HepG2 (cell line): Measurements from ENCODE around the gene IGFBP7.

Experiments
- BRCA1 ChIP-seq: sonication (generic); formaldehyde crosslinking; IDR thresholded peaks from 2 replicates; pipeline ENCODE4 v1.4.0; 2020; ENCODE audit warnings: missing genetic modification reagents
- CHD2 ChIP-seq: IDR thresholded peaks from 2 replicates; pipeline ENCODE4 v1.6.1; 2011; ENCODE audit warnings: low read depth, low read length, improper control_type of control experiment
- MED1 ChIP-seq: sonication (generic); formaldehyde crosslinking; IDR thresholded peaks from 2 replicates; pipeline ENCODE4 v1.4.0; 2020; ENCODE audit warnings: missing genetic modification reagents
- POLR2AphosphoS5 ChIP-seq: IDR thresholded peaks from 2 replicates; pipeline ENCODE4 v1.6.1; 2012; ENCODE audit warnings: low read depth, low read length
- ZNF3 ChIP-seq: IDR thresholded peaks from 2 replicates; pipeline ENCODE4 v1.7.0; 2017; ENCODE audit warnings: inconsistent platforms
- ZNF720 ChIP-seq: sonication (generic); formaldehyde crosslinking; IDR thresholded peaks from 2 replicates; pipeline ENCODE4 v1.4.0; 2020; ENCODE audit warnings: missing genetic modification reagents
- TF ChIP-seq, protein P1 (sequence below): sonication (generic); formaldehyde crosslinking; IDR thresholded peaks from 2 replicates; pipeline ENCODE4 v1.5.0; 2020; ENCODE audit warnings: mild to moderate bottlenecking, missing genetic modification reagents

DNA sequence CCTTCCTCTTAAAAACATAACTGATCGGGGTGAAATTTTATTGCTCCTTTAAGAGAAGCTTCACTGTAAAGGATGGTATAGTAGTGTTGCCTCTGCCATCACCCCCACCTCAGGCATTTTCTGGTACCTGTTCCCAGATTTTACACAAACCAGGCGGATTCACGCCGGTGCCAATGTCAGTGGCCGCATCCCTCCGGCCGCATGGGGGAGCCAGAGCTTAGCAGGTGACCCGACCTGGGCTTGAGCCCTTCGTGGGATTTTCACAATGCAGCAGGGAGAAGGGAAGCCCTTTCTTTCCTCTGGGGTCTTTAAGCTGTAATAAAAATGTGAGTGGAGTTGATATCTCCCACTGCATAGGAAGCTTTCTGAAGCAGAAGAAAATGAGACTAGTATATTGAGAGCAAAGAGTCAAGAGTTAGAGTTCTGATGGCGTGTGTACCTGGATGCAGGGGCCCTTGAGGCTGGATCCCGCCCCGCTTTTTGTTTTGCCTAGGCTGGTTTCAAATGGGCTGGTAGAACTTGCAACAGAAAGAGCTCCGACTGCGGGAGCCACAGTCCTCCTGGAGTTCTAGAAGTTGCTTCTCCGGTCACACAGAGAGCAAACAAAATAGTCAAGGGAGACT is 72.1 kb downstream of the IGFBP7 start:
- TF ChIP-seq POLR2AphosphoS5 (no peak), ZNF720 (CRISPR knock-in tag) (no peak), ZNF3 (CRISPR knock-in tag) (no peak), CHD2 (no peak), BRCA1 (no peak), MED1 (CRISPR knock-in tag) (no peak)
- TF ChIP-seq, protein P1, sequence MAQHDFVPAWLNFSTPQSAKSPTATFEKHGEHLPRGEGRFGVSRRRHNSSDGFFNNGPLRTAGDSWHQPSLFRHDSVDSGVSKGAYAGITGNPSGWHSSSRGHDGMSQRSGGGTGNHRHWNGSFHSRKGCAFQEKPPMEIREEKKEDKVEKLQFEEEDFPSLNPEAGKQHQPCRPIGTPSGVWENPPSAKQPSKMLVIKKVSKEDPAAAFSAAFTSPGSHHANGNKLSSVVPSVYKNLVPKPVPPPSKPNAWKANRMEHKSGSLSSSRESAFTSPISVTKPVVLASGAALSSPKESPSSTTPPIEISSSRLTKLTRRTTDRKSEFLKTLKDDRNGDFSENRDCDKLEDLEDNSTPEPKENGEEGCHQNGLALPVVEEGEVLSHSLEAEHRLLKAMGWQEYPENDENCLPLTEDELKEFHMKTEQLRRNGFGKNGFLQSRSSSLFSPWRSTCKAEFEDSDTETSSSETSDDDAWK (CRISPR knock-in tag), result no peak
